Measurements from ENCODE around the gene ZNF112.

The ZNF112 gene

DNA sequence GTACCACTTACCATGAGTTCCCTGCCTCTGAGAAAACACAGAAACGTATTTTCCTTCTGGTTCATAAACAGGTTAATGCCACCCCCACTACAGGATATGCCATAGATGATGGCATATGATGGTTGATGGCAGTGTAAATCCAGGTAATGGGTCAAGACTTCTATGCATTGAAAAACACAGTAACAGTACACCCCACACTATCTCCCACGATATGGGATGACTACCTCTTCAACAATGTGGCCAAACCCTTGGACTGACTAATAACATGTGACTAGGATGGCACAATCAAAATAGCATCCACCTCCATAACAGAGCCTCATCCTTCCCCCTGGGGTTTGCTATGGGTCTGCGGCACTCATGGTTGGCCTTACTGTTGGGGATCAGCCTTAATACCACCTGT lies 73.6 kb downstream of the ZNF112 start:
- DNase-seq (ENCODE audit: low spot score): no peak

DNA sequence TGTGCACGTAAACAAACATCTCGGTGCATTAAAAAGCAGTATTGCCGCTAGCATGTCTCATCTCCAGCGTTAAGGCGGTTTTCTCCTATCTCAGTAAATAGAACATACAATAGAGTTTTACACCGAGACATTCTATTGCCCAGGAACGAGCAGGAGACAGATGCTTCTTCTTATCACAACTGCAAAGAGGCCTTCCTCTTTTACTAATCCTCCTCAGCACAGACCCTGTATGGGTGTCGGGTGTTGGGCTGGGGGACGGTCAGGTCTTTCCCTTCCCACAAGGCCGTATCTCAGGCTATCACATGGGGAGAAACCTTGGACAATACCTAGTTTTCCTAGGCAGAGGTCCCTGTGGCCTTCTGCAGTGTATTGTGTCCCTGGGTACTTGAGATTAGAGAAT lies 75.6 kb downstream of the ZNF112 start:
- no peak for DNase-seq (ENCODE audit: low spot score)

GRCh38 chr19:44278181-44278690 lies 78.2 kb downstream of the ZNF112 start:
- DNase-seq (ENCODE audit: low spot score): no peak

DNA sequence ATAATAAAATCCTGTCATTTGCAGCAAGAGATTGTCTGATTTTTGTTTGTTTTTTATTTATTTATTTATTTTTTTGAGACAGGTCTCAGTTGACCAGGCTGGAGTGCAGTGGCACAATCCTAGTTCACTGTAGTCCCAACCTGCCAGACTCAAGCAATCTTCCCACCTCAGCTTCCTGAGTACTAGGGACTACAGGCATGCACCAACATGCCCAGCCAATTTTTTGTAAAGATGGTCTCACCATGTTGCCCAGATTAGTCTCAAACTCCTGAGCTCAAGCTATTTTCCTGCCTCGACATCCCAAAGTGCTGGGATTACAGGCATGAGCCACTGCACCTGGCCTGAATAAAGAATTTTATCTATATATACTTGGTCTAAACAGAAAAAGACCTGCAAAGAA lies 79.1 kb downstream of the ZNF112 start:
- no peak for DNase-seq (ENCODE audit: low spot score)

Measured in hepatic stellate cell (primary cell).